Right atrium auricular region (tissue), 2 donors: ENCODE measurements around the gene MTARC2. TPM values are rescaled to one million over a fixed set of nuclear protein-coding genes. Genes with fewer than 3 reads are reported as not detected.

Source experiments
- DNase-seq: peaks from one replicate; pipeline ENCODE4 v3.0.0-alpha.2; 2019; ENCODE audit warnings: low spot score
- H3K27ac ChIP-seq, 2 donors: fragments of 200-600 bp; sonication (generic); 1 replicate in 1 of 2; 2 replicates in 1 of 2; pipeline ENCODE4 v1.5.1; 2016 to 2019
- H3K27me3 ChIP-seq, 2 donors: fragments of 200-600 bp; sonication (generic); one replicate each; pipeline versions ENCODE4 v1.5.1 to v1.6.0; 2017 to 2019
- H3K36me3 ChIP-seq: fragments of 200-600 bp; sonication (generic); one replicate; pipeline ENCODE4 v1.5.1; 2016
- H3K4me1 ChIP-seq, 2 donors: fragments of 200-600 bp; sonication (generic); one replicate each; pipeline versions ENCODE4 v1.5.1 to v1.6.0; 2017 to 2019
- H3K4me3 ChIP-seq, 2 donors: fragments of 200-600 bp; sonication (generic); 1 replicate in 1 of 2; 2 replicates in 1 of 2; pipeline ENCODE4 v1.5.1; 2017 to 2019; ENCODE audit warnings: mild to moderate bottlenecking in 1 of 2, moderate library complexity in 1 of 2
- H3K9me3 ChIP-seq, 2 donors: fragments of 200-600 bp; sonication (generic); one replicate each; pipeline ENCODE4 v1.5.1; 2019
- CTCF ChIP-seq, 2 donors: fragments of 200-600 bp; sonication (generic); IDR thresholded peaks; one replicate each; pipeline ENCODE4 v1.5.1; 2019; ENCODE audit warnings: antibody characterized with exemption in 2 of 2
- total RNA-seq, 2 donors: library from RNA; depleted of rRNA; stranded (reverse); fragments of >200 nt; gene quantifications; one replicate each; pipeline ENCODE4 v1.1.0, GENCODE V29; 2016

MTARC2 gene
- 10 to 100 TPM; 13.6 to 23.6 TPM for total RNA-seq

DNA sequence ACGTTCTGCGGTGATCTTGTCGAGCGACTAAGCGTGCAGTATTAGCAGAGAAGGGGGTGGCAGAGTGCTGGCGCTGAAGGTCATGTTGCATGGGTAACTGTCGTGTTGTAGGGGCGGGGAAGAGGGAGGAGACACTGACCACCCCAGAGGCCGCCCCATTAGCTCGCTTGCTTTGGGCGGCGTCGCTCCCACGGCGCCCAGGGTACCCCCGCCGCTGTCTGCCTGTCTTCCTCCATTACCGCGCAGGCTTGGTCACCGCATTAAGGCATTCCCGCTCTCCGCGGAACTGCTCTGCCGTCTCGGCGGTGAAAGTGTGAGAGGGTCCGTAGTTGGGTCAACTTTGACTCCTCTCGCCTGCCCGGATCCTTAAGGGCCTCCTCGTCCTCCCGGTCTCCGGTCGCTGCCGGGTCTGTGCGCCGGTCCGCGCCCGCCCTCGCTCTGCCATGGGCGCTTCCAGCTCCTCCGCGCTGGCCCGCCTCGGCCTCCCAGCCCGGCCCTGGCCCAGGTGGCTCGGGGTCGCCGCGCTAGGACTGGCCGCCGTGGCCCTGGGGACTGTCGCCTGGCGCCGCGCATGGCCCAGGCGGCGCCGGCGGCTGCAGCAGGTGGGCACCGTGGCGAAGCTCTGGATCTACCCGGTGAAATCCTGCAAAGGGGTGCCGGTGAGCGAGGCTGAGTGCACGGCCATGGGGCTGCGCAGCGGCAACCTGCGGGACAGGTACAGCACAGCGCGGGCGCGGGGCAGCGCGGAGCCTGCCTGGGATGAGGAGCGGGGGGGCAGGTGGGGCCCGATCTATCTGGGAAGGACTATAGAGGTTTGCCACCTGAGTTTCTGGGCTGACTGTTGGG is at the start of gene MTARC2:
MTARC2 (plus strand) TSS at position 234 of the 846 bp plus-strand sequence; CDS start at position 444, 210 bp downstream.
- DNase-seq = peak; percentile 90
- TF ChIP-seq CTCF (IDR thresholded peaks at IDR 0.05) = no peak
- Histone ChIP-seq H3K9me3 (no peaks in the 10 kb centered on the region), H3K4me3 (peak within 1 kb of the TSS; percentile 61 to 94), H3K4me1 (peaks cover 0 to 54% of the 10 kb centered on the region in 2 donors), H3K36me3 (no peaks in the 10 kb centered on the region), H3K27ac (peak within 1 kb of the TSS; percentile 94), H3K27me3 (no peaks in the 10 kb centered on the region)

- no peaks in the 10 kb centered on the region for H3K27me3 ChIP-seq
- TF ChIP-seq CTCF (IDR thresholded peaks at IDR 0.05) = no peak
- H3K36me3 ChIP-seq = peaks cover 4% of the 10 kb centered on the region
- peak; percentile 47 for DNase-seq
- no peak overlapping the region for H3K27ac ChIP-seq
- peaks cover 0 to 31% of the 10 kb centered on the region in 2 donors for H3K4me1 ChIP-seq
- H3K9me3 ChIP-seq = no peaks in the 10 kb centered on the region
- H3K4me3 ChIP-seq = no peak overlapping the region
These were observed 49.5 kb upstream of the MTARC2 start for GRCh38 chr1:220698607-220699016.

DNA sequence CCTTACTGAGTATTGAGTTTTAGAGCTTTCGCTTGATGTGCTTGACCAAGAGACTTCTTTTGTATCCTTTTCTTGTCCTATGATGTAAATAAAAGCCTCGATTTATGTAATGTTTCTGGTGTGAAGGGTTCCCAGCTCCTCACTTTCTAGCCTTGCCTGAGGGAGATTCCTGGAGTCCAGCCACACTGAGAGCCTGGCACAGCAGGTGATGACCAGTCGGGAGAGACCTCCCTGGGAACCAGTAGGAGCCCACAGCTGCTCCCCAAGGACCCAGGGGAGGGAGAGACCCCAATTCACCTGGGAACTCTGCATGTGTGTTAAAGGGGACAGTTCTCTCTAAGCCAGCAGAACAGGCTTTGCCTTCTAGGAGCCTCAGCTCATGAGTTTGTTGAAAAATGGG is 49.1 kb upstream of the MTARC2 start:
- TF ChIP-seq CTCF (IDR thresholded peaks at IDR 0.05) = no peak
- Histone ChIP-seq H3K4me3 (no peak overlapping the region), H3K9me3 (no peaks in the 10 kb centered on the region), H3K36me3 (peaks cover 4% of the 10 kb centered on the region), H3K27ac (no peak overlapping the region), H3K27me3 (no peaks in the 10 kb centered on the region), H3K4me1 (peaks cover 0 to 31% of the 10 kb centered on the region in 2 donors)
- DNase-seq = no peak

DNA sequence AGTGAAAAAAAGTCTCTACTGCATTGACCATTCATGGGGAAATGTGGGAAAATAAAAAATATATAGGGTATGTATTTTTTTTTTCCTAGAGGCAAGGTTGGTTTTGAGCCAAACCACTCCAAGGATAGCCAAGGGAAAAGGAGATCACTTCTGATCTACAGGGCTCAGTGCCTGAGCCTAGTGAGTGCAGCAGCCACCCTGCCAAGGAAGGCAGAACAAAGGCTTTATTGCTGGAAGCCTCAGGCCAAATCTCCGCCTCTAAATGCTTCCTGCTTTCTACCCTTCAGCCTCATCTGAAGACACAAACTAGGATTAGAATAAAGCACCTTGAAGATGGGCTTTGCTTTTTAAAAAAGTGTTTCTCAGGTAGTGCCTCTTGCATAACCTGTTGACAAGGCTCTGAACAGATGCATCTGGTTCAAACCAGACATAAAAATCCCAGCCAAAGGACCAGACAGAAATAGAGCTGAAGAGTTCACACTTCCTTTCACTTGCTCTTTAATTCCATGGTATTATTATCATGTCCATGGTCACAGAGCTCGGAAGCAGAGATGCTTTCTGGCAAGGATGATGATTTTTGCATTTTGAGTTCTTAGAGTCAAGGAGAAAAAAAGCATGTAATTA is 47.5 kb upstream of the MTARC2 start:
- no peak for DNase-seq
- Histone ChIP-seq H3K4me3 (no peak overlapping the region), H3K27me3 (no peaks in the 10 kb centered on the region), H3K9me3 (no peaks in the 10 kb centered on the region), H3K36me3 (peaks cover 4% of the 10 kb centered on the region), H3K4me1 (peaks cover 0 to 34% of the 10 kb centered on the region in 2 donors), H3K27ac (no peak overlapping the region)
- no peak for TF ChIP-seq CTCF (IDR thresholded peaks at IDR 0.05)

- Histone ChIP-seq H3K27me3 (no peaks in the 10 kb centered on the region), H3K4me1 (peaks cover 0 to 39% of the 10 kb centered on the region in 2 donors), H3K4me3 (no peak overlapping the region), H3K27ac (no peak overlapping the region), H3K36me3 (peaks cover 4% of the 10 kb centered on the region), H3K9me3 (no peaks in the 10 kb centered on the region)
- TF ChIP-seq CTCF (IDR thresholded peaks at IDR 0.05) = no peak
- no peak for DNase-seq
These were observed 46.1 kb upstream of the MTARC2 start for GRCh38 chr1:220701974-220702373.
